Measurements from ENCODE around the gene APOC4. TPM values are rescaled to one million over a fixed set of nuclear protein-coding genes. Genes with fewer than 3 reads are reported as not detected.

Gene APOC4
- total and polyA plus RNA-seq, 7 experiments from 2014 or later = not detected

GRCh38 chr19:44955505-44956439 is 13.7 kb downstream of the APOC4 start:
- peaks cover 32 to 68% (median 61%) of the 10 kb centered on the region in 7 donors for H3K4me1 Mint-ChIP-seq
- peaks cover 0 to 6% (median 0%) of the 10 kb centered on the region in 5 donors for H3K36me3 Mint-ChIP-seq
- DNase-seq (peak in 1 of 9 donors; percentile 3), ATAC-seq (no peak)
- POLR2A ChIA-PET = interaction anchor here (1.1 to 1.8 kb wide), 4 partner anchors 45 to 136 kb away, joined by 3 to 12 read pairs (median 6); partner anchors contain the start of genes PPP1R37, RELB and TOMM40
- CTCF ChIA-PET = no interaction called here
- intact Hi-C loops (cut with micrococcal nuclease) = loop anchor here (1.0 to 5.0 kb wide), 12 partner anchors 41 to 737 kb away; partner anchors contain the start of genes BLOC1S3 (in 2 of the 2), RELB (in 2 of the 2), TRAPPC6A (in 2 of the 2) and APOC1 (in 1 of the 2)
- Histone ChIP-seq H3K27ac (ENCODE audit: low read depth, low read length) (peak overlapping the region; percentile 92), H3K4me1 (ENCODE audit: control insufficient read depth in 2 of 2, insufficient read depth in 2 of 2, low read length in 2 of 2) (peaks cover 12 to 24% of the 10 kb centered on the region in 2 donors), H3K27me3 (ENCODE audit: control insufficient read depth in 2 of 2, insufficient read depth in 2 of 2, low read length in 2 of 2) (no peaks in the 10 kb centered on the region), H3K9me3 (ENCODE audit: control insufficient read depth in 2 of 3, low read length in 3 of 3) (no peaks in the 10 kb centered on the region), H3K4me3 (ENCODE audit: low read length) (peak overlapping the region; percentile 92), H3K36me3 (ENCODE audit: control insufficient read depth in 2 of 3, insufficient read depth in 3 of 3, low read length in 3 of 3) (peaks cover 0 to 22% (median 5%) of the 10 kb centered on the region in 3 experiments)
- peak overlapping the region; percentile 82 to 99 (median 97) for H3K27ac Mint-ChIP-seq
- H3K4me3 Mint-ChIP-seq = peak overlapping the region; percentile 90 to 99 (median 98)
- H3K9me3 Mint-ChIP-seq = peaks cover 0 to 8% (median 0%) of the 10 kb centered on the region in 11 donors
- H3K27me3 Mint-ChIP-seq = no peaks in the 10 kb centered on the region

GRCh38 chr19:44957526-44957925 is 15.5 kb downstream of the APOC4 start:
- no peaks in the 10 kb centered on the region for H3K9me3 ChIP-seq (ENCODE audit: control insufficient read depth in 2 of 3, low read length in 3 of 3)
- no peak for ATAC-seq
- Mint-ChIP-seq H3K27ac (peak overlapping the region in 3 of 9 donors; percentile 45 to 92 (median 48)), H3K4me1 (peaks cover 37 to 75% (median 61%) of the 10 kb centered on the region in 7 donors), H3K36me3 (peaks cover 0 to 6% (median 4%) of the 10 kb centered on the region in 5 donors), H3K27me3 (no peaks in the 10 kb centered on the region), H3K4me3 (peak overlapping the region in 8 of 10 donors; percentile 30 to 99 (median 91)), H3K9me3 (peaks cover 0 to 8% (median 0%) of the 10 kb centered on the region in 11 donors)
- intact Hi-C loops (cut with micrococcal nuclease) = loop anchor here in 1 of 2 donors (5.0 kb wide), 1 partner anchor 735 kb away; the partner anchor contains the start of genes QPCTL and SNRPD2
- H3K4me1 ChIP-seq (ENCODE audit: control insufficient read depth in 2 of 2, insufficient read depth in 2 of 2, low read length in 2 of 2) = peaks cover 12 to 24% of the 10 kb centered on the region in 2 donors
- POLR2A ChIA-PET = interaction anchor here (0.8 to 1.6 kb wide), 3 partner anchors 18 to 68 kb away, joined by 3 to 5 read pairs (median 3); partner anchors contain the start of gene RELB
- peak overlapping the region; percentile 26 for H3K27ac ChIP-seq (ENCODE audit: low read depth, low read length)
- peaks cover 0 to 39% (median 5%) of the 10 kb centered on the region in 3 experiments for H3K36me3 ChIP-seq (ENCODE audit: control insufficient read depth in 2 of 3, insufficient read depth in 3 of 3, low read length in 3 of 3)
- CTCF ChIA-PET = no interaction called here
- H3K4me3 ChIP-seq (ENCODE audit: low read length) = no peak overlapping the region
- no peaks in the 10 kb centered on the region for H3K27me3 ChIP-seq (ENCODE audit: control insufficient read depth in 2 of 2, insufficient read depth in 2 of 2, low read length in 2 of 2)
- no peak for DNase-seq

- Histone ChIP-seq H3K27me3 (ENCODE audit: control insufficient read depth in 2 of 2, insufficient read depth in 2 of 2, low read length in 2 of 2) (no peaks in the 10 kb centered on the region), H3K4me1 (ENCODE audit: control insufficient read depth in 2 of 2, insufficient read depth in 2 of 2, low read length in 2 of 2) (peaks cover 12 to 24% of the 10 kb centered on the region in 2 donors), H3K27ac (ENCODE audit: low read depth, low read length) (peak overlapping the region; percentile 26), H3K4me3 (ENCODE audit: low read length) (no peak overlapping the region), H3K36me3 (ENCODE audit: control insufficient read depth in 2 of 3, insufficient read depth in 3 of 3, low read length in 3 of 3) (peaks cover 0 to 41% (median 5%) of the 10 kb centered on the region in 3 experiments), H3K9me3 (ENCODE audit: control insufficient read depth in 2 of 3, low read length in 3 of 3) (no peaks in the 10 kb centered on the region)
- peak overlapping the region in 6 of 10 donors; percentile 30 to 99 (median 91) for H3K4me3 Mint-ChIP-seq
- intact Hi-C loops (cut with micrococcal nuclease) = loop anchor here in 1 of 2 donors (5.0 kb wide), 1 partner anchor 734 kb away; the partner anchor contains the start of genes QPCTL and SNRPD2
- CTCF ChIA-PET = no interaction called here
- DNase-seq (no peak), ATAC-seq (no peak)
- POLR2A ChIA-PET = interaction anchor here (0.6 to 1.3 kb wide), 2 partner anchors 18 to 56 kb away, joined by 3 to 6 read pairs; no protein-coding TSS in a partner anchor
- no peaks in the 10 kb centered on the region for H3K27me3 Mint-ChIP-seq
- H3K9me3 Mint-ChIP-seq = peaks cover 0 to 8% (median 0%) of the 10 kb centered on the region in 11 donors
- peaks cover 0 to 7% (median 5%) of the 10 kb centered on the region in 5 donors for H3K36me3 Mint-ChIP-seq
- H3K27ac Mint-ChIP-seq = peak overlapping the region in 4 of 9 donors; percentile 21 to 51 (median 47)
- H3K4me1 Mint-ChIP-seq = peaks cover 37 to 76% (median 61%) of the 10 kb centered on the region in 7 donors
These were observed 16.1 kb downstream of the APOC4 start for GRCh38 chr19:44958090-44958489.

GRCh38 chr19:44959691-44960090 is 17.7 kb downstream of the APOC4 start:
- ChIA-PET POLR2A (no interaction called here), CTCF (interaction anchor here (0.5 to 0.9 kb wide), 2 partner anchors 9 to 11 kb away, joined by 3 read pairs; no protein-coding TSS in a partner anchor)
- no peak for DNase-seq
- ATAC-seq = no peak
- no peaks in the 10 kb centered on the region for H3K9me3 ChIP-seq (ENCODE audit: control insufficient read depth in 2 of 3, low read length in 3 of 3)
- no peak overlapping the region for H3K27ac ChIP-seq (ENCODE audit: low read depth, low read length)
- no peak overlapping the region for H3K4me3 Mint-ChIP-seq
- H3K36me3 Mint-ChIP-seq = peaks cover 0 to 11% (median 7%) of the 10 kb centered on the region in 5 donors
- intact Hi-C loops (cut with micrococcal nuclease) = loop anchor here in 1 of 2 donors (5.0 kb wide), 1 partner anchor 733 kb away; the partner anchor contains the start of genes QPCTL and SNRPD2
- H3K4me1 ChIP-seq (ENCODE audit: control insufficient read depth in 2 of 2, insufficient read depth in 2 of 2, low read length in 2 of 2) = peaks cover 12 to 17% of the 10 kb centered on the region in 2 donors
- H3K27me3 ChIP-seq (ENCODE audit: control insufficient read depth in 2 of 2, insufficient read depth in 2 of 2, low read length in 2 of 2) = no peaks in the 10 kb centered on the region
- peaks cover 0 to 4% (median 0%) of the 10 kb centered on the region in 11 donors for H3K9me3 Mint-ChIP-seq
- peak overlapping the region in 3 of 9 donors; percentile 16 to 65 (median 21) for H3K27ac Mint-ChIP-seq
- H3K4me3 ChIP-seq (ENCODE audit: low read length) = no peak overlapping the region
- H3K27me3 Mint-ChIP-seq = no peaks in the 10 kb centered on the region
- H3K4me1 Mint-ChIP-seq = peaks cover 34 to 63% (median 53%) of the 10 kb centered on the region in 7 donors
- H3K36me3 ChIP-seq (ENCODE audit: control insufficient read depth in 2 of 3, insufficient read depth in 3 of 3, low read length in 3 of 3) = peaks cover 0 to 43% (median 5%) of the 10 kb centered on the region in 3 experiments

GRCh38 chr19:44960906-44961728 is 19.1 kb downstream of the APOC4 start:
- H3K4me1 ChIP-seq (ENCODE audit: control insufficient read depth in 2 of 2, insufficient read depth in 2 of 2, low read length in 2 of 2) = peaks cover 9 to 12% of the 10 kb centered on the region in 2 donors
- H3K9me3 ChIP-seq (ENCODE audit: control insufficient read depth in 2 of 3, low read length in 3 of 3) = no peaks in the 10 kb centered on the region
- H3K4me3 Mint-ChIP-seq = no peak overlapping the region
- no peak for ATAC-seq
- no peaks in the 10 kb centered on the region for H3K27me3 Mint-ChIP-seq
- DNase-seq = no peak
- H3K27me3 ChIP-seq (ENCODE audit: control insufficient read depth in 2 of 2, insufficient read depth in 2 of 2, low read length in 2 of 2) = no peaks in the 10 kb centered on the region
- CTCF ChIA-PET = no interaction called here
- H3K36me3 ChIP-seq (ENCODE audit: control insufficient read depth in 2 of 3, insufficient read depth in 3 of 3, low read length in 3 of 3) = peaks cover 0 to 42% (median 5%) of the 10 kb centered on the region in 3 experiments
- peaks cover 29 to 52% (median 42%) of the 10 kb centered on the region in 7 donors for H3K4me1 Mint-ChIP-seq
- no peak overlapping the region for H3K4me3 ChIP-seq (ENCODE audit: low read length)
- H3K27ac Mint-ChIP-seq = peak overlapping the region in 4 of 9 donors; percentile 11 to 49 (median 30)
- H3K27ac ChIP-seq (ENCODE audit: low read depth, low read length) = no peak overlapping the region
- peaks cover 0 to 15% (median 4%) of the 10 kb centered on the region in 5 donors for H3K36me3 Mint-ChIP-seq
- H3K9me3 Mint-ChIP-seq = no peaks in the 10 kb centered on the region
- intact Hi-C loops (cut with micrococcal nuclease) = no loop called here
- POLR2A ChIA-PET = interaction anchor here (0.6 kb wide), 1 partner anchor 13 kb away, joined by 3 read pairs; no protein-coding TSS in a partner anchor

Measured in naive thymus-derived CD4-positive, alpha-beta T cell (primary cell).